DND-41 (cell line): ENCODE data around the gene CNOT1.

Experiments
- CTCF ChIP-seq: IDR thresholded peaks from 2 replicates; pipeline ENCODE4 v1.5.1; 2012; ENCODE audit warnings: borderline replicate concordance, low read length, moderate library complexity, mild to moderate bottlenecking; ENCODE audit not compliant: poor library complexity, severe bottlenecking; ENCODE audit errors: extremely low read depth
- EZH2 ChIP-seq: IDR thresholded peaks from 3 replicates; pipeline ENCODE4 v1.6.1; 2012; ENCODE audit warnings: borderline replicate concordance, low read depth, mild to moderate bottlenecking, moderate library complexity, low read length, inconsistent platforms; ENCODE audit not compliant: severe bottlenecking

DNA sequence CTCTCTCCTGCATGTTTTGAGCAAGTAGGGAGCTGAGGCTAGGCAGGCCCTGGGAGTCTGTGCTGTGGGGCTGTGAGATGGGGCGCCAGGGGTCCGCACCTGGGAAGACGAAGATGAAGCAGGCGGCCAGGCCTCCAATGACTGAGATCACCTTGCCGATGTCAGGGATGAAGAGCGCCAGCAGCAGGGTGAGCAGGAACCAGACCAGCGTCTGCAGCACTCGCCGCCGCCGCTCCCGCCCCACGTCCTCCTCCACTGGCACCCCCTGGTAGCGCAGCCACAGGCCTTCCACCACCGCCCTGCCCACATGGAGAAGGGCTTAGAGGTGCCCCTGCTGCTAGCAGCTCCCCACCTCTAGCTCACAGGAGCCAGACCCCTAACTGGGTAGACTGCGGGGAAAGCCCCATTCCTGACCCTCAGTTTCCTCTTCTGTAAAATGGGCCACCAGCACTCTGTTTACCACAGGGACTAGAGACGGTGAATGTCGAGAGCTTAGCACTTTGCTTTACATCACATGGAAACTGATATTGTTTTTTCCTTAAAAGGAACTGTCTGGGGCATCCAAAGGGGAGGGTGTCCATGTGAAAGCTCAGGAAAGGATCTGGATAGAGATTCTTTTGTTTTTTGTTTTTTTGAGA is 41.4 kb upstream of the CNOT1 start:
- TF ChIP-seq CTCF (no peak), EZH2 (no peak)
